NCI-H460 (cell line): ENCODE measurements around the gene IBA57. TPM values are rescaled to one million over a fixed set of nuclear protein-coding genes. Genes with fewer than 3 reads are reported as not detected.
"Not testable (repeated sequence)": the region's sequence is repeated elsewhere in the genome, so short reads cannot be mapped to it uniquely, and the experiment has no call there.

Experiments
- DNase-seq: peaks from one replicate; pipeline ENCODE4 v3.0.0-alpha.2; 2016; ENCODE audit warnings: low read depth; ENCODE audit errors: extremely low read depth
- total RNA-seq: library from RNA; depleted of rRNA; stranded (reverse); fragments of >200 nt; shearing (Covaris generic); gene quantifications from 2 replicates; pipeline ENCODE4 v1.2.3, GENCODE V29; 2014

Gene IBA57
- total RNA-seq, 1 experiment from 2014 or later, result 3.7 TPM

- DNase-seq, result no peak
Measured at GRCh38 chr1:228170666-228171065, 5.1 kb downstream of the IBA57 start.

- DNase-seq, result no peak
Measured at GRCh38 chr1:228171221-228171891, 5.8 kb downstream of the IBA57 start.

- no peak for DNase-seq
Measured at GRCh38 chr1:228172591-228173527, 7.3 kb downstream of the IBA57 start.

- DNase-seq, result not testable (repeated sequence)
Measured at GRCh38 chr1:228173528-228174481, 8.2 kb downstream of the IBA57 start.

- DNase-seq, result no peak
Measured at GRCh38 chr1:228174482-228175315, 9.1 kb downstream of the IBA57 start.

- no peak for DNase-seq
Measured at GRCh38 chr1:228175316-228176023, 9.9 kb downstream of the IBA57 start.

GRCh38 chr1:228176024-228176395 is 10.4 kb downstream of the IBA57 start:
- DNase-seq, result no peak

- DNase-seq, result no peak
Measured at GRCh38 chr1:228176461-228177182, 11.0 kb downstream of the IBA57 start.

GRCh38 chr1:228177183-228177475 is 11.5 kb downstream of the IBA57 start:
- DNase-seq, result no peak

- no peak for DNase-seq
Measured at GRCh38 chr1:228177721-228178710, 12.4 kb downstream of the IBA57 start.

- no peak for DNase-seq
Measured at GRCh38 chr1:228178737-228179684, 13.4 kb downstream of the IBA57 start.

- DNase-seq, result no peak
Measured at GRCh38 chr1:228180271-228180958, 14.8 kb downstream of the IBA57 start.

- DNase-seq, result no peak
Measured at GRCh38 chr1:228180959-228181644, 15.5 kb downstream of the IBA57 start.

GRCh38 chr1:228181645-228182034 is 16.0 kb downstream of the IBA57 start:
- no peak for DNase-seq

GRCh38 chr1:228182296-228183030 is 16.9 kb downstream of the IBA57 start:
- no peak for DNase-seq
